ENCODE results near the gene SYT11.
"Not testable (repeated sequence)": the region's sequence is repeated elsewhere in the genome, so short reads cannot be mapped to it uniquely, and the experiment has no call there.

Gene SYT11

GRCh38 chr1:155913969-155914757 lies 54.8 kb downstream of the SYT11 start:
- no peak for DNase-seq (ENCODE audit: extremely low read depth, low read depth)
- TF ChIP-seq CTCF (IDR thresholded peaks at IDR 0.05; ENCODE audit: low read depth, low read length), result no peak

GRCh38 chr1:155918660-155919059 lies 59.3 kb downstream of the SYT11 start:
- DNase-seq (ENCODE audit: extremely low read depth, low read depth), result no peak
- no peak for TF ChIP-seq CTCF (IDR thresholded peaks at IDR 0.05; ENCODE audit: low read depth, low read length)

- TF ChIP-seq CTCF (IDR thresholded peaks at IDR 0.05; ENCODE audit: low read depth, low read length), result no peak
- DNase-seq (ENCODE audit: extremely low read depth, low read depth), result no peak
Measured at GRCh38 chr1:155919801-155920200, 60.4 kb downstream of the SYT11 start.

- no peak for TF ChIP-seq CTCF (IDR thresholded peaks at IDR 0.05; ENCODE audit: low read depth, low read length)
- DNase-seq (ENCODE audit: extremely low read depth, low read depth), result no peak
Measured at GRCh38 chr1:155920717-155921116, 61.4 kb downstream of the SYT11 start.

DNA sequence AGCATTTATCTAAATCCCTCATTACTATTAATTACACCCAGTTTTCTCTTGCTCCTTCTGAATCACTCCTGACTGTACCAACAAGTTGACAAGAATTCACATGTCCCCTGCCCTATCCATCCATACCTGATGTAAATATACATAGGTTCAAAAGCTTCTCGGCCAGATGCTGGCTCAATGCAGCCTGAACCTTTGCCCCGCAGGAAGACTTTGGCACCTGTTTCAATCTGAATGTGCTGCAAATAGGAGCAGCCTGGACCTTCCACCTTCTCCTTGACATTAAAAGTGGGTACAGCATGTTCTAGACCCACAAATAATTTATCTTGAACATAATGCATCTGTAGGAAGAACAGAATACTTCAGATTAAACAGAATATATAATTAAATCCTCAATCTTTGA lies 66.1 kb downstream of the SYT11 start:
- no peak for DNase-seq (ENCODE audit: extremely low read depth, low read depth)
- no peak for TF ChIP-seq CTCF (IDR thresholded peaks at IDR 0.05; ENCODE audit: low read depth, low read length)

GRCh38 chr1:155929057-155929456 lies 69.7 kb downstream of the SYT11 start:
- DNase-seq (ENCODE audit: extremely low read depth, low read depth), result no peak
- no peak for TF ChIP-seq CTCF (IDR thresholded peaks at IDR 0.05; ENCODE audit: low read depth, low read length)

DNA sequence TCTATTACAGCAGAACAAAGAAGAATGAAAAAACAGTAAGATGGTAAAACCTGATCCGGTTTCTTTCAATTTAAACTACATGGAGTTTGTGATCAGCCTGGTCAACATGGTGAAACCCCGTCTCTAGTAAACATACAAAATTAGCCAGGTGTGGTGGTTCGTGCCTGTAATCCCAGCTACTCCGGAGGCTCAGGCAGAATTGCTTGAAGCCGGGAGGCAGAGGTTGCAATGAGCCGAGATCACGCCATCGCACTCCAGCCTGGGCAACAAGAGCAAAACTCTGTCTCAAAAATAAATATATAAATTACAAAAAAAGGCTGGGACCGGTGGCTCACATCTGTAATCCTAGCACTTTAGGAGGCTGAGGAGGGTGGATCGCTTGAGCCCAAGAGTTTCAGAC lies 71.4 kb downstream of the SYT11 start:
- DNase-seq (ENCODE audit: extremely low read depth, low read depth), result not testable (repeated sequence)

All from AG09319 (cell line).